COLO829 (cell line): ENCODE measurements around the gene TMEM91.
"Not testable (repeated sequence)": the region's sequence is repeated elsewhere in the genome, so short reads cannot be mapped to it uniquely, and the experiment has no call there.

Experiments used
- DNase-seq: peaks from one replicate; pipeline ENCODE4 v3.0.0; 2012; ENCODE audit warnings: low spot score

Gene TMEM91

DNA sequence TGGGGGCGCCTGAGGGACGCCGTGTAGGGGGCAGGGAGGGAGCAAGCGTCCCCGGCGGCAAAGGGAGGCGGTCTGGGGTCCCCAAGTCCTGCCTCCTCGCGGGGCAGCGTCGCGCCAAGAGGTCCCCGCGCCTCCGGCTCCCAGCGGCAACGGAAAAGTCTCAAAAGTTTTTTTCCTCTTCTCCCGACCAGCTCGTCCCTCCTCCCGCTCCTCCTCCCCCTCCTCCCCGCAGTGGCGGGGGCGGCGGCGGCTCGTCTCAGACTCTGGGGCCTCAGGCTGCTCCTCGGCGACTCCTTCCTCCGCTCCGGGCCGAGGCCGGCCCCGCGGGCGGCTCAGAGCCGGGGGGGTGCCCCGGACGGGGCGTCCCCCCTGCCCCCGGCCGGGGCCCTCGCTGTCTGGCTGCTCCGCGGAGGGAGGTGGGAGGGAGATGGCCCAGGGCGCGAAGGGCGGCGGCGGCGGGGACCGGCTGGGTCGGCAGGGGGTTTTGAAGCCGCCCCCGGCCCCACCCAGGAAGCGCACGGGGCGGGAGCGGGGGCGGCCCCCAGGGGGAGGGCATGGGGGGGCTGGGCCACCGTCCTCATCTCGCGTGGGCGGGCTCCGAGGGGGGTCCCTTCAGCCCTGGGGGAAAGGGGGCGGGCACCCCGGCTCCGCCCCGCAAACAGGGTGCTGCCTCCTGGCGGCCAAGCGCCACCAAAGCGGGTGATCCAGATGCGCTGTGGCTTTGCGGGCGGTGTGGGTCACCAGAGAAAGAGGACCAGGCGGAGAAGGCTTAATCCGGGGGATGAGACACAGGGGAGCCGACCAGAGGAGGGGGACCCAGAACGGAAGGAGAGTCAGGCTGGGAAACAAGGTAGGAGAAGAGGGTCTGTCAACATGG, 22.6 kb upstream of the TMEM91 start, which contains the start of gene TGFB1:
Gene TGFB1 (minus strand): TSS at position 457 of the 877 bp plus-strand sequence. CDS start 878 bp downstream, outside the sequence.
- DNase-seq = peak; percentile 87

GRCh38 chr19:41354343-41354953, 21.9 kb upstream of the TMEM91 start:
- DNase-seq = no peak

- no peak for DNase-seq
These were observed 21.3 kb upstream of the TMEM91 start for GRCh38 chr19:41355035-41355434.

DNA sequence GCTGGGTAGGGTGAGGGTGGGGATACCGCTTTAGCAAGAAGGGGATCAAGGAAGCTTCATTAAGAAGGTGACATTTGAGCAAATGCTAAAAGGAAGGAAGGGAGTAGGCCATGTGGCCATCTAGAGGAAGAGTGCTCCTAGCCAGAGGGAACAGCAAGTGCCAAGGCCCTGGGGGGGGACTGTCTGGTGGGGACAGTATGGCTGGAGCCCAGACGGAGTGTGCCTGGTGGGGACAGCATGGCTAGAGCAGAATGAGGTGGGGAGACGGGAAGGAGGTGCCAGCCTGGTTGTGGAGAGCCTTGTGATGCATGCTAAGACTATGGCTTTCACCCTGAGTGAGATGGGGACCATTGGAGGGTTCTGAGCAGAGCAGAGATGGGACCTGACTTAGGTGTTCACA, 20.5 kb upstream of the TMEM91 start:
- no peak for DNase-seq

DNA sequence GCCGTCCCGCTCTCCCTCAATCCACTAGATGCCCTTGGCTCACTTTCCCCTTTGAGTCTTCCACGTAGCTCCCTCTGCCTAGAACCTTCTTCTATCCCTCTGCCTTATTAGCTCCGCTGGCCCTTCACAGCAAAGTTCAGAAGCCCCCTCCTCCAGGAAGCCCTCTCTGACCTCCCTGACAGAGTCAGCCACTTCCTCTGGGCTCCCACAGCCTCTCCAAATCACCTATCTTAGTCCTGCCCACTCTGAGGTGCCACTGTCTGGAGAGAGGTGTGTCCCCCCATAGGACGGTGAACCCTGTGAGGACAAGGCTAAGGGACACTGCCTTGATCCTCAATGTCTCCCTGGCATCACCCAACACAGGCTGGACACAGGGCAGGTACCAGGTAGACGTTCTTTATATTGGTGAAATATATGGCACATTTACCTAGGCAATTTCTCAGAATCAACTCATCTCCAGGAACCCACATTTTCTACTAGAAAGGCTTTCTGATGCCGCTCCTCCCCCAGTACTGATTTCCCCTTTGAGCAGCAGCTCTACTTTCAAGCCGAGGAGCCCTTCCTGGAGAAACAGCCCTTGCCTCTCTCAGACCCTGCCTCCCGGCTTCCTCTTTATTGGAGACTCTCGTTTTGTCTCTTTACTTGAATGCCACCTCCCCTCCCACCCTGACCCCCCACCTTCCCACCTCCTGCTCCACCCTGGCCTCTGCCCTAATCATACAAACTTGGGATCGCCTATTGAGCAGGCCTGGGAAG, 19.2 kb upstream of the TMEM91 start:
- DNase-seq = no peak

DNA sequence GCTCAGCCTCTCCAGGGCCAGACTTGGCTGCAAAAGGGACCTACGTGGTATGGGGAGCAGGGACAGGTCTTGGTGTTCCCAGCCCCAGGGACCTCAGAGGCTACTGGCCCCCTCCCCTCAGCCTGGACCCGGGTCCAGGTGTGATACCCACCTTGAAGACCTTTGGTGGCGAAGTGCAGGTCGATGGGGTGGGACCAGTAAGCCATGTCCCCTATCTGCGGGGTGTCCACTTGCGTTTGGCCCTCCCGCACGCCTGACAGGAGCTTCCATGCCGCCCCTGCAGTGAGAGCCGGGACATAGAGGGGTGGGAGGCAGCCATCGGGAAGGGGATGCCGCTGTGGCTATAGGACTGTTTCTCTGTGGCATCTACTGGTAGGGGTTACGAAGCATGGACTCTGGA, 18.6 kb upstream of the TMEM91 start:
- no peak for DNase-seq

DNA sequence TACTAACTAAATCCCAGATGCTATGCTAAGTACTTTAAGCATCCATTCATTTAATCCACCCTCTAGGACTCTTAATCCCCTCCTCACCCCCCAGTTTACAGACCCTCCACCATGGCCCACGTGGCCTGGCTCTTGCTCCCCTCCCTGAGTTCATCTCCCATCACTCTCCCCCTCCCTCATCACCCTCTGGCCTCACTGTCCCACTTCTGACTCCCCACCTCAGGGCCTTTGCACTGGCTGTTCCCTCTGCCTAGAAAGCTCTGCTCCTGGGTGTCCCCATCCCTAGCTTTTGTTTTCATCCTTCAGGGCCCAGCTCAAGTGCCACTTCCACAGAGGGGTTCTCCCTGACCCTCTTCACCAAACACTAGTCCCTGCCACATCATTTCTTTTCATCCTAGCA, 16.6 kb upstream of the TMEM91 start:
- DNase-seq = no peak

- DNase-seq = no peak
These were observed 14.0 kb upstream of the TMEM91 start for GRCh38 chr19:41362143-41362847.

DNA sequence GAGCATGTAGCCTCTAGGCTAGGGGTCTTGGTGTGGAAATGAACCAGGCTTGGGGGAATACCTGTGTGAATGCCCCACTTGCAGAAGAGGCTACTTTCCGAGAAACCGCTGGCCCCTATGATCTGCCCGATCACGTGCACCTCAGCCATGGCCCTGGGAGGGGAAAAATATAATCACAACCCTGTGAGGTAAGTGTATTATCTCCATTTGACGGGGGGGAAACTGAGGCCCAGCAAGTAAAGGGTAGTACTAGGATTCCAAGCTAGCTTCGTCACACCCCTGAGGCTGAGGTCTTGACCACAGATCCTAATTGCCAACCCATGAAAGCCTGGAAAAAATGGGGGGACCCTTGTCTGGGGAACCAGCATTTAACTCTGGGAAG, 13.0 kb upstream of the TMEM91 start:
- no peak for DNase-seq

DNA sequence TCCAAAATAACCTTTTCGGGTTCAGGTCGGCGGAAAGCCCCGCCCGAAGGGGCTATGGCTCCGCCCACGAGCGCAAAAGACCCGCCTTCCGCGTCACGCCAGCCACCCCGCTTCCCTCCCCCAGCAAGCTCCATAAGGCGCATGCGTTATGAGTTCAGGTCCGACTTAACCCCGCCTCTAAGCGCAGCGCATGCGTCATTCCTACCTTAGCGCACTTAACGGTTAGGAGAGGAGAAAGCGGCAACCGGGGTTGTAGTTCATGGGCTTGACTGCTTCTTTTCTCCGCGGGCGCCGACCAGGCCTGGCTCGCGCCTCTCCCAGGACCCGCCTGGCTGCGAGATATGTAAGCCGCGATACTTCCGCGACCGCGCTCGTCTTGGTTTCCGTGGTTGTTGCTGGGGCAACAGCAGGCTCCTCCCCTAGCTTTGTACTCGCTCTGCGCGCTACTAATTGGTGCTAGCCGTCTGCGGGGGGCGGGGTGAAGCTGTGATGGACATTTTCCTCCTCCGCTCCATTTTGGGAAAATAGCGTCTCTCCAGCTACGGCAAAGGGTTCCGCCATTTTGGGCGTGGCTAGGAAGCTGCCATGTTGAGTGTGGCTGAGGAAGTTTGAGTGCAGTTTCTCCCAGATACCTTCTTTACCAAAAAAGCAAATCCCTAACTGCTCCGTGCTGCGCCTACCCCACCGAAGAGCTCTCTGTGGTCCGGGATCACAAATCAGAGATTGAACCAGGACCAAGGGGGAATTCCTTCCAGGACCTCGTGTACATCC, 12.4 kb upstream of the TMEM91 start, which contains the start of gene B9D2:
Gene B9D2 (minus strand): TSS at position 397 of the 771 bp plus-strand sequence. CDS start 630 bp downstream, outside the sequence.
- DNase-seq = peak; percentile 99

DNA sequence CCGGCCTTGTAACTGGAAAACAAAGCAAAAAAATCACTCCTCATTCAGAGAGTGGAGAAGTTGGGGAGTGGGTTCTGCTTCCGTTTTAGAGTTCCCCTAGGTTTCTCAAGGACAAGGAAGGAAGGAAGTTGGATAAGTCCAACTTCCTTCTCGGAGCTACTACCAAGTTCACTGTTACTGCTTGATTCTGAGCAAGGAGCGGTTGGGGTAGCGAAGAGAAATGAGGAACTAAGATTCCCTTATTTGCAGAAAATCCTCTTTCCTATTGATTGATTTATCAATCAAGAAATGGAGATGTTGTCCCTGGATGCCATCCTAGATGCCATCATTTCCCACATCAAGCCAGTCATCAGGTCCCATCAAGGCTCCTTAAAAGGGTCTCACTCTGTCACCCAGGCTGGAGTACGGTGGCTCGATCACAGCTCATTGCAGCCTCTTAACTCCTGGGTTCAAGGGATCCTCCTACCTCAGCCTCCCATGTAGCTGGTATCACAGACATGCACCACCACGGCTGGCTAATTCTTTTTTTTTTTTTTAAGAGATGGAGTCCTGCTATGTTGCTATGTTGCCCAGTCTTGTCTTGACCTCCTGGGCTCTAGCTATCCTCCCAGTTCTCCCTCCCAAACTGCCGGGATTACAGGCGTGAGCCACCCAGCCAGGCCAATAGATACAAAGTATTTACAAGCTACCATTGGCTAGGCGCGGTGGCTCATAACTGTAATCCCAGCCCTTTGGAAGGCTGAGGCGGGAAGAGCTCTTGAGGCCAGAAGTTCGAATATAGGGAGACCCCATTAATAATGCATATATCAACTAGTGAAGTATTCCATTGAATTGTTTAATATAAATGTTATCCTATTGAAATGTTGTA, 11.6 kb upstream of the TMEM91 start:
- DNase-seq = no peak

DNA sequence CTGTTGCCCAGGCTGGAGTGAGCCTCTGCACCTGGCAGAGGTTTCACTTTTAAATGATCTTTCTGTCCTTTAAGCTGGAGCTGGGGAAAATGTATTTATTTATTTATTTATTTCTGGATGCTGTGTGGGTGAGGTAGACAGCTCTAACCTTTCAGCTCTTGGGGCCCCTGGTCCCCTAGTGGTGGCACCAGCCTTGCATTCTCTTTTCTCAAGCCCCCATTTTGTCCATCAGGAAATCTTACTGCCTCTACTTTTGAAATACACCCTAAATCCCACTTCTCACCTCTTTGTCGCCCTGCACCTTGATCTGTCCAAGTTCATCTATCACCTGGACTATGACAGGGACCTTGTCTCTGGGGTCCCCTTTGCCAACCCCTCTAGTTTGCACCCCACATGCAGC, 10.2 kb upstream of the TMEM91 start:
- DNase-seq = no peak

GRCh38 chr19:41367848-41368301, 8.5 kb upstream of the TMEM91 start:
- DNase-seq = no peak

GRCh38 chr19:41369769-41370168, 6.6 kb upstream of the TMEM91 start:
- no peak for DNase-seq

GRCh38 chr19:41371119-41371518, 5.2 kb upstream of the TMEM91 start:
- not testable (repeated sequence) for DNase-seq

- no peak for DNase-seq
These were observed 4.8 kb upstream of the TMEM91 start for GRCh38 chr19:41371541-41371940.

GRCh38 chr19:41372501-41372900, 3.8 kb upstream of the TMEM91 start:
- no peak for DNase-seq

DNA sequence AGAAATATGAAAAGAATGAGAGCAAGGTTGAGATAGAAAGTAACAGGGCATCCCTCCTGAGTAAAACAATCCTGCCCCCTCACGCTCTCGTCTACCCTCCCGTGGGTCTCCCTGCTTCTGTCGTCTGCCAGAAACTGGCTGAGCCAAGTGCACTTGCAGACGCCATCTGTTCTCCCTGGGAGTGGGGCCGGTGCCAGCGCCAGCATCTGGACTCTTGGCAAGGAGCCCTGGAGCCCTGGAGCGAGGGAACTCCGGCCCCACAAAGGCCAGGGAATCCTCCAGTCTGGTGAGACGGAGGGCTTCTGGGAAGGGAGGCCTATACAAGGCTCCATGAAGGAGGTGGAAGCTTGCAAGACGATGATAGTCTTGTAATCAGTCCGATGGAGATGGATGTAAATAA, 2.3 kb upstream of the TMEM91 start:
- DNase-seq = no peak

GRCh38 chr19:41376998-41377365, 649 bp downstream of the TMEM91 start:
- DNase-seq = no peak
